A673 (cell line): ENCODE data around the gene GPR161. TPM values are rescaled to one million over a fixed set of nuclear protein-coding genes. Genes with fewer than 3 reads are reported as not detected.
"Not testable (repeated sequence)": the region's sequence is repeated elsewhere in the genome, so short reads cannot be mapped to it uniquely, and the experiment has no call there.

ENCODE experiments used
- BruUV-seq: library from RNA; stranded (reverse); fragments of 400-500 nt; replicated peaks from 2 replicates; lab custom pipeline; 2021; lab: Mats Ljungman, UMichigan
- CTCF ChIA-PET: fragments of 300-600 bp; sonication (Branson Sonifier 250); formaldehyde crosslinking; loops from one replicate; lab custom pipeline; 2022; ENCODE audit warnings: antibody characterized with exemption; lab: Charles Lee
- POLR2A ChIA-PET: fragments of 300-600 bp; sonication (Branson Sonifier 250); formaldehyde crosslinking; loops from one replicate; lab custom pipeline; 2022; ENCODE audit warnings: antibody characterized with exemption; ENCODE audit not compliant: low non-redundant PET; lab: Charles Lee
- DNase-seq: peaks from one replicate; pipeline ENCODE4 v3.0.0-alpha.2; 2015; ENCODE audit warnings: low spot score
- H3K27ac ChIP-seq: fragments of 200-600 bp; sonication (generic); 2 replicates; pipeline ENCODE4 v1.5.1; 2016; ENCODE audit warnings: mixed run types, low read depth, mild to moderate bottlenecking, mixed read lengths, antibody characterized with exemption, low read length; ENCODE audit not compliant: poor library complexity, severe bottlenecking
- H3K27me3 ChIP-seq: fragments of 200-600 bp; sonication (generic); replicated peaks from 2 replicates; pipeline ENCODE4 v1.6.1; 2017; ENCODE audit warnings: mixed run types, low read depth, mild to moderate bottlenecking, mixed read lengths, antibody characterized with exemption, low read length; ENCODE audit not compliant: insufficient read depth, poor library complexity
- H3K36me3 ChIP-seq: fragments of 200-600 bp; sonication (generic); 2 replicates; pipeline ENCODE4 v1.6.1; 2016; ENCODE audit warnings: mixed run types, mild to moderate bottlenecking, mixed read lengths, antibody characterized with exemption, low read length; ENCODE audit not compliant: insufficient read depth, poor library complexity, severe bottlenecking
- H3K4me1 ChIP-seq: fragments of 200-600 bp; sonication (generic); 2 replicates; pipeline ENCODE4 v1.6.1; 2017; ENCODE audit warnings: mixed run types, mild to moderate bottlenecking, mixed read lengths, antibody characterized with exemption, low read length; ENCODE audit not compliant: insufficient read depth, poor library complexity, severe bottlenecking
- H3K4me3 ChIP-seq: fragments of 200-600 bp; sonication (generic); 2 replicates; pipeline ENCODE4 v1.5.1; 2016; ENCODE audit warnings: low read depth, mixed run types, mild to moderate bottlenecking, mixed read lengths, low read length; ENCODE audit not compliant: poor library complexity, severe bottlenecking
- H3K9me3 ChIP-seq: fragments of 200-600 bp; sonication (generic); 2 replicates; pipeline ENCODE4 v1.6.1; 2016; ENCODE audit warnings: mixed run types, low read depth, mild to moderate bottlenecking, mixed read lengths, antibody characterized with exemption, low read length; ENCODE audit not compliant: poor library complexity, severe bottlenecking
- EZH2 ChIP-seq: fragments of 200-600 bp; sonication (generic); IDR thresholded peaks from 2 replicates; pipeline ENCODE4 v1.6.1; 2017; ENCODE audit warnings: borderline replicate concordance, low read depth, mild to moderate bottlenecking, mixed read lengths, antibody characterized with exemption, low read length; ENCODE audit not compliant: poor library complexity, severe bottlenecking
- intact Hi-C: fragments of 100-400 bp; cut with micrococcal nuclease; formaldehyde crosslinking; loops from one replicate; pipeline ENCODE4 v1.10.0; 2022; ENCODE audit not compliant: unreplicated experiment
- total RNA-seq: library from RNA; stranded (reverse); gene quantifications from 2 replicates; pipeline ENCODE4 v1.2.3, GENCODE V29; 2021
- TF ChIP-seq, protein P1 (sequence below): fragments of 300-800, 200-600 bp; sonication (generic); conservative IDR thresholded peaks from 2 replicates; pipeline ENCODE4 v1.5.1; 2017; ENCODE audit warnings: low read depth, mild to moderate bottlenecking, antibody characterized with exemption, low read length, moderate library complexity, mixed read lengths

The GPR161 gene
- total RNA-seq, 1 experiment from 2014 or later: 17.4 TPM

DNA sequence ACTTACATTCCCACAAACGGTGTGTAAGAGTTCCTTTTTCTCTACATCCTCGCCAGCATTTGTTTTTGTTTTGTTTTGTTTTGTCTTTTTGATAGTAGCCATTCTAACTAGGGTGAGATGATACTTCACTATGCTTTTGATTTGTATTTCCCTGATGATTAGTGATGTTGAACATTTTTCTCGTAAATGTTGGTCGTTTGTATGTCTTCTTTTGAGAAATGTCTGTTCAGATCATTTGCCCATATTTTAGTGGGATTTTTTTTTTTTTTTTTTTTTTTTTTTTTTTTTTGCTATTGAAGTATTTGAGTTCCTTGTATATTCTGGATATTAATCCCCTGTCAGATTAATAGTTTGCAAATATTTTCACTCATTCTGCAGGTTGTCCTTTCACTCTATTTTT, 19.2 kb upstream of the GPR161 start:
- Histone ChIP-seq H3K4me3 (no peak overlapping the region), H3K27ac (no peak overlapping the region), H3K36me3 (no peaks in the 10 kb centered on the region), H3K9me3 (peaks cover 3% of the 10 kb centered on the region), H3K4me1 (no peaks in the 10 kb centered on the region), H3K27me3 (no peaks in the 10 kb centered on the region)
- intact Hi-C loops: no loop called here
- BruUV-seq: no TSS peak
- CTCF ChIA-PET: interaction anchor here (1.0 kb wide), 1 partner anchor 66 kb away, joined by 3 read pairs; no protein-coding TSS in a partner anchor
- TF ChIP-seq, protein P1, sequence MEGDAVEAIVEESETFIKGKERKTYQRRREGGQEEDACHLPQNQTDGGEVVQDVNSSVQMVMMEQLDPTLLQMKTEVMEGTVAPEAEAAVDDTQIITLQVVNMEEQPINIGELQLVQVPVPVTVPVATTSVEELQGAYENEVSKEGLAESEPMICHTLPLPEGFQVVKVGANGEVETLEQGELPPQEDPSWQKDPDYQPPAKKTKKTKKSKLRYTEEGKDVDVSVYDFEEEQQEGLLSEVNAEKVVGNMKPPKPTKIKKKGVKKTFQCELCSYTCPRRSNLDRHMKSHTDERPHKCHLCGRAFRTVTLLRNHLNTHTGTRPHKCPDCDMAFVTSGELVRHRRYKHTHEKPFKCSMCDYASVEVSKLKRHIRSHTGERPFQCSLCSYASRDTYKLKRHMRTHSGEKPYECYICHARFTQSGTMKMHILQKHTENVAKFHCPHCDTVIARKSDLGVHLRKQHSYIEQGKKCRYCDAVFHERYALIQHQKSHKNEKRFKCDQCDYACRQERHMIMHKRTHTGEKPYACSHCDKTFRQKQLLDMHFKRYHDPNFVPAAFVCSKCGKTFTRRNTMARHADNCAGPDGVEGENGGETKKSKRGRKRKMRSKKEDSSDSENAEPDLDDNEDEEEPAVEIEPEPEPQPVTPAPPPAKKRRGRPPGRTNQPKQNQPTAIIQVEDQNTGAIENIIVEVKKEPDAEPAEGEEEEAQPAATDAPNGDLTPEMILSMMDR: no peak
- no peak for TF ChIP-seq EZH2
- POLR2A ChIA-PET: no interaction called here
- no peak for DNase-seq

DNA sequence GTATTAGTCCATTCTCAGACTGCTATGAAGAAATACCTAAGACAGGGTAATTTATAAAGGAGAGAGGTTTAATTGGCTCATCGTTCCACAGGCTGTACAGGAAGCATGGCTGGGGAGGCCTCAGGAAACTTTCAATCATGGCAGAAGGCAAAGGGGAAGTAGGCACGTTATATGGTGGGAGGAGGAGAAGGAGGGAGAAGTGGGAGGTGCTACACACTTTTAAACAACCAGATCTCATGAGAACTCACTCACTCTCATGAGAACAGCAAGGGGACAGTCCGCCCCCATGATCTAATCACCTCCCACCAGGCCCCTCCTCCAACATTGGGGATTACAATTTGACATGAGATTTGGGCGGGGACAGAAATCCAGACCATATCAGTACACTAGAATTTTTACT, 18.0 kb upstream of the GPR161 start:
- intact Hi-C loops, DNase-seq, H3K36me3 ChIP-seq, H3K9me3 ChIP-seq, H3K4me1 ChIP-seq, BruUV-seq, H3K27ac ChIP-seq, POLR2A ChIA-PET, CTCF ChIA-PET, H3K27me3 ChIP-seq, H3K4me3 ChIP-seq: not testable (repeated sequence)

DNA sequence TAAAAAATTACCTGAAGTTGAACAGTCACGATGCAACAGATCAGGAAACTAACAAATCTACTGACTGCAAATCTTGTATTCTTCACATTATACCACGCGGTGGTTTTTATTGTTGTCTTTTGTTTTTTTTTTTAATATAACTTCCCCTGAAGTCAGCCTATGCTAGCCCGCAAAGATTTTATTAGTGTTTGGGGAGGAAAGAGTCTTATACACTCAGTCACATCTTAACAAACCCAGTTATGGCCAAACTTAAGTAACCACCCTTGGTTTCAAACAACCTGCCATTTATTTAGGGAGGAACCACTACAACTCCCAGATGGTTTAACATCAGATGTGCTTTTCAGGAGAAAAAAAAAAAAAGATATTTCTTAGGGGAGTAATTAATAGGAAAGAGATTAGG, 15.2 kb upstream of the GPR161 start:
- Histone ChIP-seq H3K4me3 (no peak overlapping the region), H3K36me3 (no peaks in the 10 kb centered on the region), H3K27ac (no peak overlapping the region), H3K27me3 (no peaks in the 10 kb centered on the region), H3K9me3 (no peaks in the 10 kb centered on the region), H3K4me1 (no peaks in the 10 kb centered on the region)
- CTCF ChIA-PET: no interaction called here
- no peak for DNase-seq
- intact Hi-C loops: no loop called here
- BruUV-seq: no TSS peak
- POLR2A ChIA-PET: no interaction called here
- no peak for TF ChIP-seq EZH2
- TF ChIP-seq, protein P1: no peak

DNA sequence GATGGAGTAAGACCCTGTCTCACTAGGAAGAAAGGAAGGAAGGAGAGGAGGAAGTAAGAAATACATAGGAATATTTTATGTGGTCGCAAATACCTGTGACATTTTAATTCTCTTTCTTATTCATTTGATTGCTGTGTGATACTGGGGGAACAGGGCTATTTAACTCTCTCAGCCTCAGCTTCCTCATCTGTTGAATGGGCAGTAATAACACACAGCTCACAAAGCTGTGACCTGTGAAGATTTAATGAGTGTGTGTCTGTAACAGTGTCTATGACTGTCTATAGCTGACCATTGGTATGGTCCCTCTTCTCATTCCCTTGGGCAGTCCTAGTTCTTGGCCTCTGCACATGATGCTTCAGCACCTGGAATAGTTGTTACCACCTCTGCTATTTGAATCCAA, 13.6 kb upstream of the GPR161 start:
- H3K4me1 ChIP-seq: peaks cover 3% of the 10 kb centered on the region
- no peaks in the 10 kb centered on the region for H3K9me3 ChIP-seq
- no peak overlapping the region for H3K27ac ChIP-seq
- TF ChIP-seq, protein P1: no peak
- no peak for TF ChIP-seq EZH2
- intact Hi-C loops: no loop called here
- BruUV-seq: no TSS peak
- no peak for DNase-seq
- ChIA-PET POLR2A (no interaction called here), CTCF (no interaction called here)
- H3K4me3 ChIP-seq: no peak overlapping the region
- no peaks in the 10 kb centered on the region for H3K36me3 ChIP-seq
- no peaks in the 10 kb centered on the region for H3K27me3 ChIP-seq
